SK-MEL-5 (cell line): ENCODE measurements around the gene MT1A. TPM values are rescaled to one million over a fixed set of nuclear protein-coding genes. Genes with fewer than 3 reads are reported as not detected.
A peak's percentile ranks its signal among the peaks of the same experiment; 100 is the strongest.

Experiments
- DNase-seq: peaks from one replicate; pipeline ENCODE4 v3.0.0-alpha.2; 2016; ENCODE audit warnings: low read depth, low spot score
- in situ Hi-C: cut with HindIII; loops from 2 replicates; pipeline ENCODE4 v1.10.0; 2016; ENCODE audit warnings: low sequenced_read_pairs, high pct_unique_total_duplicates, low pct_unique_long_range_greater_than_20kb
- total RNA-seq: library from RNA; depleted of rRNA; stranded (reverse); fragments of >200 nt; shearing (Covaris generic); gene quantifications from 2 replicates; pipeline ENCODE4 v1.2.3, GENCODE V29; 2014; rRNA removed

The MT1A gene
- total RNA-seq, 1 experiment from 2014 or later: not detected

DNA sequence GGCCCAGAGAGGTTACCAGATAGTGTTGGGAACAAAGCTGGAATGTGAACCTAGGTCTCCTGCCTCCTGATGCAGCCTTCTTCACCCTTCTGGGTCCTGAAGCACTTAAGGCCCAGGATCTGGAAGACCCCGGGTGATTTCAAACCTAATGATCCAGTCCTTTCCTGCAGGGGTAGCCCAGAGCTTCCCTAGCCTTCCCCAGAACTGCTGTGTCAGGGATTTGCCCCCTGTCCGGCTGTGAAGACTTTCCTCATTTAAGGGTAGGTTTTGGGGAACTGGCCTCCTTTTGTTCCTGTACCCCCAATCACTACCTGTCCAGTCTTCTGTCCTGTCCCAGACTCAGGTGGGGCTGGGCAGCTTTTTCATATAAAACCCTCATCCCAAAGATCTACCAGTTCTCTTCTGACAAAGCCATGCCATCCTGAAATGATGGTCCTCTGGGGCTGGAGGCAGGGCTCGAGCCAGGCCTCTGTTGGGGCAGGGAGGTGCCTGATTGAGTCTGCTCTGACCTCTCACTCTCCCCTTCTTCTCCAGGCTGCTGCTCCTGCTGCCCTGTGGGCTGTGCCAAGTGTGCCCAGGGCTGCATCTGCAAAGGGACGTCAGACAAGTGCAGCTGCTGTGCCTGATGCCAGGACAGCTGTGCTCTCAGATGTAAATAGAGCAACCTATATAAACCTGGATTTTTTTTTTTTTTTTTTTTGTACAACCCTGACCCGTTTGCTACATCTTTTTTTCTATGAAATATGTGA lies 45.1 kb downstream of the MT1A start:
- in situ Hi-C loops: no loop called here
- no peak for DNase-seq

DNA sequence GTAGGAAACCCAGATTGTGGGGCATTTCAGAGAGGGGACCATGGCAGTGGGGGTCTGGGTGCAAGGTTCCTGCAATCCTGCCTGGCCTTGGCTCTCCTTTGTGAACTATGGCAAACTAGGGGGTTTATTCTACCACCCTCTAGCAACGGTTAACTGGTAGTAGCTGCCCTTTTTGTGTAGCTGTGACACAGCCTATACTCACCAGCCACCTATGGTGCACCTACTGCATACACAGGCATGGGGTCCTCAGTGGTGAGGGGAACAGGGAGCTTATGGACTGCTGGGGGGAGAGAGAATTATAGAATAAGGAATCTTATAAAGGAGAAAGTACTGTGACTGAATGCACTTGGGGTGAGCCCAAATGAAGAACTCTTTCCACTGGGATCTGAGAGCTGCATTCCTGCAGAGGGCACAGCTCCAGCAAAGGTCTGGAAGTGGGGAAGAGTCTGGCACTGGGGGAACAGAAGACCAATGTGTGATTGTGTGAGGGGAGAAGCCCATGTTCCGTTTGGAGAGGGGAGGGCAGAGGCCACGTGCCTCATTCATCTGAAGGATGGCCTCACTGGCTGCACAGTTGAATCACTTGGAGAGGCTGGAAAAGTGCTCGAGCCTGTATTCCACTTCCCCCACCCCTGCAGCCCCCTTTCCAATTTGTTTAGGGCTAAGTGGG lies 45.9 kb downstream of the MT1A start:
- DNase-seq: no peak
- in situ Hi-C loops: no loop called here

DNA sequence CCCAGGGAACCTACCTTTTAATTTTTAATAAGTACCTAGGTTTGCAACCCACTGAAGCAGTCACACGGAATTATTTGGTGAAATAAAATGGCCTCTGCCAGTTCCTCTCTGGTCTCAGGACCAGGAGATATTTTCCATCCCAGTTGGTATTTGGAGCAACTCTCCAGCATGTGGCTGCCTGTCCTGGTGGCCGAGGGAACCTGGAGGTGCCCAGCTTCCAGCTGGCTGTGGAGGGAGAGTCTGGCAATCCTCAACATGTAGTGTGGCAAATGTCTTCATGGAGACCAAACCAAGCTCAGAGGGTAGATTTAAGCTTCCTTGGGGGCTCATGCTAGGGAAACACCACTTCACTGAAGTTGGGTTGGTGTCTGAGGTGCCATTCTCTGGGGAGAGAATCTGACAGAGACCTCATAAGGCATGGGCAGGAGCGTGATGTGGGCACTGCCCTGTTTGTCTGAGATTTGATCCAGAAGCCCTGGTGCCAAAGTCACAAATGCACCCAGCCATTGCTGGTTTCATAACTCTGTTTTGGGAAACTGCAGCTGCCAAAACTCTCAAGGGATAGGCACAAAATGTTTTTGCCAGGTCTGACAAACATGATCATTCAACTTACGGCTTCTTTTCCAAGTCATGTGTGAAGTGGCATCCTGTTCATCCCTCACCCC lies 46.6 kb downstream of the MT1A start:
- no peak for DNase-seq
- in situ Hi-C loops: no loop called here

DNA sequence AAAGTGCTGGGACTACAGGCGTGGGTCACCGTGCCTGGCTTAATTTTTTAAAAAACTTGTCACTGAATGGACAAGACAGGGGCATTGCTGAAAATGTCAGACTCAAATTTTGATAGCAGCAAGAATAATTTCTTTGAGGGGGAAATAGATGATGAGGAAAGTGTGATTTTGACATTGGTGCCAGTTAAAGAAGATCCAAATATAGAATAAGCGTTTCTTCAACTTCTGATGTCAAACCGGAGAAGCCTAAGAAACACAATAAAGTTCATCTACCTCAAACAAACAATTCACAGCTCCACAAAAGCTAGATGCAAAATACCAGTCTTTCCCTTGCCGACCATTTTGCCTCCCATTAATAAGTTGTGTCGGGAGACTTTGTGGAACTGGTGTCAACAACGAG lies 48.3 kb downstream of the MT1A start:
- in situ Hi-C loops: no loop called here
- no peak for DNase-seq

DNA sequence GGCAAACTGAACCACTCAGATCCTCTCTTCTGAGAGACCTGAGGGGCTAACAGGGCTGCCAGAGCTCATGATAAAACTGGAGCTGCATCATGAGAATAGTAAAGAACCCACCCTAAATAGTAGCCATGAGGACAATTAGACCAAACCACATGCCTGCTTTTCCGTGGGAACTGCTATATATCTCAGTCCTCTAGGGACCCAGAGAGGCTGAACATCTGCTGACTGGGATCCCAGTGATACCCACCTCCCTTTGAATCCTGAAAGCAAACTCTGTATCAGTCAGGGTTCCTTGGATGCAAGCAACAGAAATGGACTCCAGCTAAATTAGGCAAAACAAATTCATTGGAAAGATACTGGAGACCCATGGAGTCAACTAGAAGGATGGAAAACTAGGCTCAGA lies 50.3 kb downstream of the MT1A start:
- in situ Hi-C loops: no loop called here
- peak; percentile 22 for DNase-seq

DNA sequence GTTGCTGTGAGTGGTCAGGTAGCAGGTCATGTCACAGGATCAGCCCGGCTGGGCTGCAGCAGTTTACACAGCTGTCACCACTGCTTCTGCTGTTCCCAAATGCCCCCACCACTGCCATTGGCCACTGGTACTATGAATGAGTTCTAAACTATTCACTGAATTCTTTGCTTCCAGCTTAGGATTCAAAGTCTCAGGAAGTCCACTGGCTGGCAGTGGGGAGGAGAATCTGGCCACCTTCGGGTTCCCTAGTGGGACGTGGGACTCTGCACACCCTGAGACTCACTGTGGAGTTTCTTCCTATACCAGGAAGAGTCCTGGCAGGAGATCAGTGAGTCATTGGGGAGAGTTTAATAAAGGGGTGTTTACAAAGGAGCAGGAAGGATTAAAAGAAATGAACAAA lies 50.7 kb downstream of the MT1A start:
- in situ Hi-C loops: no loop called here

More for the DNA sequence above, 50.7 kb downstream of the MT1A start:
- DNase-seq: no peak

Other genes starting within 250 kb of the MT1A start
- gene AMFR, start 213.1 kb upstream of the MT1A start, total RNA-seq: 122 and 126 TPM in 2 replicates
- gene NUDT21, start 187.3 kb upstream of the MT1A start, total RNA-seq: 72.7 and 83.5 TPM in 2 replicates
- gene OGFOD1, start 187.1 kb upstream of the MT1A start, total RNA-seq: 92.6 and 95.1 TPM in 2 replicates
- gene BBS2, start 118.6 kb upstream of the MT1A start, total RNA-seq: 22.8 and 28.3 TPM in 2 replicates
- gene MT4, start 73.6 kb upstream of the MT1A start, total RNA-seq: not detected in 2 replicates
- not detected in 2 replicates for gene MT3, start 49.1 kb upstream of the MT1A start, total RNA-seq
- gene MT2A, start 30.1 kb upstream of the MT1A start, total RNA-seq: 8.8 and 15.0 TPM in 2 replicates
- not detected in 2 replicates for gene MT1E, start 12.9 kb upstream of the MT1A start, total RNA-seq
- gene MT1M, start 6.0 kb upstream of the MT1A start, total RNA-seq: not detected in 2 replicates
- not detected in 2 replicates for gene MT1B, start 13.2 kb downstream of the MT1A start, total RNA-seq
- gene MT1F, start 19.3 kb downstream of the MT1A start, total RNA-seq: 0.24 TPM in 1 of 2 replicates, not detected in the other
- gene MT1G, start 29.4 kb downstream of the MT1A start, total RNA-seq: not detected in 2 replicates
- gene MT1H, start 31.1 kb downstream of the MT1A start, total RNA-seq: not detected in 2 replicates
- 17.2 and 17.8 TPM in 2 replicates for gene MT1X, start 43.8 kb downstream of the MT1A start, total RNA-seq
- 132 and 134 TPM in 2 replicates for gene NUP93, start 91.5 kb downstream of the MT1A start, total RNA-seq
- gene SLC12A3, start 226.5 kb downstream of the MT1A start, total RNA-seq: not detected in 2 replicates